OCI-LY1 (cell line): ENCODE data around the gene LCNL1.

Experiments used
- H2AFZ ChIP-seq: fragments of 200-600 bp; sonication (generic), shearing (Covaris generic); 2 replicates; pipeline ENCODE4 v1.6.0; 2014; ENCODE audit warnings: antibody characterized with exemption, mild to moderate bottlenecking, low read length
- H3F3A ChIP-seq: fragments of 200-600 bp; sonication (generic), shearing (Covaris generic); 2 replicates; pipeline ENCODE4 v1.6.0; 2014; ENCODE audit warnings: mild to moderate bottlenecking, antibody characterized with exemption, low read length, moderate library complexity; ENCODE audit not compliant: insufficient read depth
- H3K27ac ChIP-seq: fragments of 200-600 bp; sonication (generic); 2 replicates; pipeline ENCODE4 v1.5.1; 2014; ENCODE audit warnings: low read length, mixed run types, mild to moderate bottlenecking, low read depth; ENCODE audit not compliant: poor library complexity, severe bottlenecking
- H3K27me3 ChIP-seq: fragments of 200-600 bp; sonication (generic); 2 replicates; pipeline ENCODE4 v1.6.0; 2014; ENCODE audit warnings: antibody characterized with exemption, mild to moderate bottlenecking, low read length, moderate library complexity; ENCODE audit not compliant: insufficient read depth
- H3K36me3 ChIP-seq: fragments of 200-600 bp; sonication (generic); 2 replicates; pipeline ENCODE4 v1.6.1; 2014; ENCODE audit warnings: mild to moderate bottlenecking, antibody characterized with exemption, low read length, moderate library complexity, mixed read lengths; ENCODE audit not compliant: insufficient read depth
- H3K4me1 ChIP-seq: fragments of 200-600 bp; sonication (generic); 2 replicates; pipeline ENCODE4 v1.5.1; 2014; ENCODE audit warnings: mild to moderate bottlenecking, low read length, moderate library complexity; ENCODE audit not compliant: insufficient read depth, severe bottlenecking
- H3K4me2 ChIP-seq: fragments of 200-600 bp; sonication (generic), shearing (Covaris generic); 2 replicates; pipeline ENCODE4 v1.6.1; 2014; ENCODE audit warnings: low read length
- H3K4me3 ChIP-seq: fragments of 200-600 bp; sonication (generic); 2 replicates; pipeline ENCODE4 v1.5.1; 2014; ENCODE audit warnings: low read length, low read depth, mild to moderate bottlenecking, mixed read lengths; ENCODE audit not compliant: poor library complexity, severe bottlenecking
- H3K79me2 ChIP-seq: fragments of 200-600 bp; shearing (Covaris generic); 2 replicates; pipeline ENCODE4 v1.6.1; 2016; ENCODE audit warnings: mixed run types, low read length, mixed read lengths; ENCODE audit not compliant: insufficient read depth
- H3K9ac ChIP-seq: fragments of 200-600 bp; sonication (generic), shearing (Covaris generic); 2 replicates; pipeline ENCODE4 v1.6.1; 2014; ENCODE audit warnings: mild to moderate bottlenecking, low read length, mixed read lengths
- H3K9me2 ChIP-seq: fragments of 200-600 bp; sonication (generic), shearing (Covaris generic); 2 replicates; pipeline ENCODE4 v1.6.1; 2014; ENCODE audit warnings: low read depth, mild to moderate bottlenecking, low read length, mixed read lengths
- H3K9me3 ChIP-seq: fragments of 200-600 bp; shearing (Covaris generic); 2 replicates; pipeline ENCODE4 v1.6.1; 2014; ENCODE audit warnings: low read length, mixed read lengths
- H4K20me1 ChIP-seq: fragments of 200-600 bp; sonication (generic), shearing (Covaris generic); 2 replicates; pipeline ENCODE4 v1.6.0; 2016; ENCODE audit warnings: mild to moderate bottlenecking, low read length; ENCODE audit not compliant: insufficient read depth
- EZH2 ChIP-seq: fragments of 200-600 bp; sonication (generic), shearing (Covaris generic); IDR thresholded peaks from 2 replicates; pipeline ENCODE4 v1.8.0; 2017; ENCODE audit warnings: borderline replicate concordance, mixed run types, mild to moderate bottlenecking, antibody characterized with exemption, low read length, moderate library complexity, mixed read lengths
- TF ChIP-seq, protein P1 (sequence below): fragments of 200-600 bp; sonication (generic), shearing (Covaris generic); IDR thresholded peaks from 2 replicates; pipeline ENCODE4 v1.5.1; 2017; ENCODE audit warnings: mild to moderate bottlenecking, antibody characterized with exemption, low read length, moderate library complexity, mixed read lengths

LCNL1 gene

DNA sequence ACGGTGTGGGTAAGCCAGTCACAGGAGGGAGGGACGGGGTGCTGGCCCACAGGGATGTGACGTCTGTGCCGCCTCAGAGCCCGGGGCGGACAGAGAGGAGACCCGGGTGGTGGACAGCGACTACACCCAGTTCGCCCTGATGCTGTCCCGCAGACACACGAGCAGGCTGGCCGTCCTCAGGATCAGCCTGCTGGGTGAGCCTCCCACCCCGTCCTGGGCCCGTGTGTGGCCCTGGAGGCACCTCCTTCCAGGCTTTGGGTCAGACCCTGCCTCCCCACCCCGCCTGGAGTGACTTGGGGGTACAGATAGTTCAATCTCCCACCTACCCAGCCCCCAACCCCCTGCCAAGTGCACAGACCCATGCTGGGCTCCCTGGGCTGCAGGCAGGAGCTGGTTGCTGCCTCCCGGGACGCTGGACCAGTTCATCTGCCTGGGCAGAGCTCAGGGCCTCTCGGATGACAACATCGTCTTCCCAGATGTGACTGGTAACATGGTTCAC, 29.0 kb upstream of the LCNL1 start:
- H3K27me3 ChIP-seq = peaks cover 19% of the 10 kb centered on the region; the same call in 1 of the 2 replicates
- H3K4me1 ChIP-seq = peaks cover 12% of the 10 kb centered on the region
- H3K9ac ChIP-seq = no peak overlapping the region
- no peak overlapping the region for H2AFZ ChIP-seq
- no peaks in the 10 kb centered on the region for H3K9me3 ChIP-seq
- no peaks in the 10 kb centered on the region for H3K79me2 ChIP-seq
- H3K4me2 ChIP-seq = no peak overlapping the region
- H3K9me2 ChIP-seq = no peaks in the 10 kb centered on the region
- H3F3A ChIP-seq = no peaks in the 10 kb centered on the region
- no peaks in the 10 kb centered on the region for H4K20me1 ChIP-seq
- no peak overlapping the region for H3K4me3 ChIP-seq
- H3K36me3 ChIP-seq = no peaks in the 10 kb centered on the region
- no peak for TF ChIP-seq EZH2
- TF ChIP-seq, protein P1, sequence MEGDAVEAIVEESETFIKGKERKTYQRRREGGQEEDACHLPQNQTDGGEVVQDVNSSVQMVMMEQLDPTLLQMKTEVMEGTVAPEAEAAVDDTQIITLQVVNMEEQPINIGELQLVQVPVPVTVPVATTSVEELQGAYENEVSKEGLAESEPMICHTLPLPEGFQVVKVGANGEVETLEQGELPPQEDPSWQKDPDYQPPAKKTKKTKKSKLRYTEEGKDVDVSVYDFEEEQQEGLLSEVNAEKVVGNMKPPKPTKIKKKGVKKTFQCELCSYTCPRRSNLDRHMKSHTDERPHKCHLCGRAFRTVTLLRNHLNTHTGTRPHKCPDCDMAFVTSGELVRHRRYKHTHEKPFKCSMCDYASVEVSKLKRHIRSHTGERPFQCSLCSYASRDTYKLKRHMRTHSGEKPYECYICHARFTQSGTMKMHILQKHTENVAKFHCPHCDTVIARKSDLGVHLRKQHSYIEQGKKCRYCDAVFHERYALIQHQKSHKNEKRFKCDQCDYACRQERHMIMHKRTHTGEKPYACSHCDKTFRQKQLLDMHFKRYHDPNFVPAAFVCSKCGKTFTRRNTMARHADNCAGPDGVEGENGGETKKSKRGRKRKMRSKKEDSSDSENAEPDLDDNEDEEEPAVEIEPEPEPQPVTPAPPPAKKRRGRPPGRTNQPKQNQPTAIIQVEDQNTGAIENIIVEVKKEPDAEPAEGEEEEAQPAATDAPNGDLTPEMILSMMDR = no peak
- H3K27ac ChIP-seq = no peak overlapping the region

DNA sequence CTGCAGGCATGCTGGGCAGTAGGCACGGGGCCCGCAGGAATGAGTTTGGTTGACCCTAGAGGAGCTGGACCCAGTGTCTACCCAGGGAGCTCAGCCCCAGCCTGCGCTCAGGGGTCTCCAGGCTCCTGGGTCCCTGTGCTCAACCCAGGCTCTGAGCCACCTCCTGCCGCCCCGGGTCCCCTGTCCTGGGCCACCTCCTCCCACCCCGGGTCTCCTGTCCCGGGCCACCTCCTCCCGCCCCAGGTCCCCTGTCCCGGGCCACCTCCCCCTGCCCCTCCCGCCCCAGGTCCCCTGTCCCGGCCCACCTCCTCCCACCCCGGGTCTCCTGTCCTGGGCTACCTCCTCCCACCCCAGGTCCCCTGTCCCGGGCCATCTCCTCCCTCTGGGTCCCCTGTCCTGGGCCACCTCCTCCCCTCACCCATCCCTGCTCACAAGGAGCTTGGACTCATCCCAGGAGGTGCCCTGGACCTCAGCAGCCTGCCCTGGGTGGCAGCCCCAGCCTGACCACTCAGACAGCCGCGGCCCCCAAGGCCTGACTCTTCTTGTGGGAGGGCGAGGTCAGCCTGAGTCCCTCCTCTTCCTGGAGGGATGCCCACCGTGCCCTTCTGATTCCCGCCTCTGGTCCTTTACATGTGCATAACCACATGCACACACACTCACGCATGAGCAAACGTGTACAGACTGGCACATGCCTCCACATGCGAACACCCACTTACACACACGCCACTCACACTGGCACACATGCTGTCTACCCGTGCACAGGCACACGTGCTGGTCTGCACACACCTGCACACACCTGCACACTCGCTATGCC, 28.3 kb upstream of the LCNL1 start:
- Histone ChIP-seq H3K4me3 (no peak overlapping the region), H2AFZ (no peak overlapping the region), H3K4me1 (peaks cover 8% of the 10 kb centered on the region), H3K27ac (no peak overlapping the region), H3K36me3 (no peaks in the 10 kb centered on the region), H3K27me3 (peaks cover 20% of the 10 kb centered on the region; the same call in 1 of the 2 replicates), H3K4me2 (no peak overlapping the region), H3F3A (no peaks in the 10 kb centered on the region), H3K9me3 (no peaks in the 10 kb centered on the region), H3K79me2 (no peaks in the 10 kb centered on the region), H4K20me1 (no peaks in the 10 kb centered on the region), H3K9ac (no peak overlapping the region), H3K9me2 (no peaks in the 10 kb centered on the region)
- TF ChIP-seq, protein P1 = no peak
- TF ChIP-seq EZH2 = no peak

DNA sequence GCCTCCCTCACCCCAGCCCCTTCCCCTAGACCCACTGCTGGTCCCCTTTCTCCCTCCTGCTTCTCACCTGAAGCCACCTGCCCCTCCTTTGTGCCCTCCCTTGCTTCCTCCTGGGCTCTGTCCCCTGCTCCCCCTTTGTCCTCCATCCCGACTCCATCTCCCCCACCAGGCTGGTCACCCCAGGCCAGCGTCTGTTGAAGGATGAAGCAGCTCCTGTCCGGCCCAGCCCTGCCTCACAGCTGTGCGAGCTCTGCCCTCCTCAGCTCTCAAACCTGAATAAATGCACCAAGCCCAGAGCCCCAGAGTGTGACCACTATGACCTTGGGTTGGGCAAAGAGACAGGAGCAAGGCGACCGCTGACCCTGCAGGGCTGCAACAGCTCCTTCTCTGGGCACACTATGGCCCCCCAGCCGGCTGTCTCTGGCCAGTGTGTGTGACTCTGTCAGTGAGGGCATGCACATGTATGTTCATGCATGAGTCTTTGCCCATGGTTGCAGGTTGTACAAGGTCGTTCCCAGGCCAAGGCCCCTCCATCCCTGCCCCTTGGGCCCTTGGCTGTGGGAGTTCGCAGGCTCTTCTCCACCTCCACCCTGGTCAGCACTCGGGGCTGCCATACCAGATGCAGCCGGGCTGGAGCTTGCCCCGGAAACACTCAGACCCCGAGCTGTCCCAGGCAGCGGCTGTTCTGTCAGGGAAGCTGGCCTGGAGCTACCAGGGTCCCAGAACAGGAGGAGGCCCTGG, 27.4 kb upstream of the LCNL1 start:
- Histone ChIP-seq H3K27me3 (peaks cover 25% of the 10 kb centered on the region; the same call in 1 of the 2 replicates), H3K9me3 (no peaks in the 10 kb centered on the region), H2AFZ (no peak overlapping the region), H3K4me2 (no peak overlapping the region), H3K9me2 (no peaks in the 10 kb centered on the region), H3K9ac (no peak overlapping the region), H3F3A (no peaks in the 10 kb centered on the region), H3K27ac (no peak overlapping the region), H4K20me1 (no peaks in the 10 kb centered on the region), H3K4me3 (no peak overlapping the region), H3K79me2 (no peaks in the 10 kb centered on the region), H3K36me3 (no peaks in the 10 kb centered on the region), H3K4me1 (peaks cover 4% of the 10 kb centered on the region)
- TF ChIP-seq, protein P1 = no peak
- no peak for TF ChIP-seq EZH2
